SK-N-SH (cell line): ENCODE data around the gene LIPN. TPM values are rescaled to one million over a fixed set of nuclear protein-coding genes. Genes with fewer than 3 reads are reported as not detected.

Experiments used
- CTCF ChIA-PET: fragments of 300-600, 350-600 bp; formaldehyde crosslinking; extraction: SDS; loops from one replicate; lab custom pipeline; 2021; lab: Yijun Ruan, JAX
- POLR2A ChIA-PET: fragments of 350-600 bp; sonication (Branson Sonifier 250); formaldehyde crosslinking; extraction: SDS; loops from one replicate; lab custom pipeline; 2020; ENCODE audit warnings: antibody characterized with exemption, inconsistent platforms; lab: Yijun Ruan, JAX
- DNase-seq: peaks from one replicate; pipeline ENCODE4 v3.0.0; 2012
- H2AFZ ChIP-seq: fragments of 200-600 bp; sonication (generic); 2 replicates; pipeline ENCODE4 v1.8.1; 2016; ENCODE audit warnings: antibody characterized with exemption, mild to moderate bottlenecking, low read depth
- H3F3A ChIP-seq: fragments of 200-600 bp; sonication (generic); replicated peaks from 2 replicates; pipeline ENCODE3; 2016; ENCODE audit warnings: antibody characterized with exemption, mild to moderate bottlenecking; ENCODE audit not compliant: insufficient read depth
- H3K27ac ChIP-seq, 2 experiments: fragments of 200-500 bp in 1 of 2; fragments of 200-600 bp in 1 of 2; sonication (Bioruptor generic) in 1 of 2; sonication (generic), shearing (Covaris generic) in 1 of 2; 2 replicates each; pipeline versions ENCODE4 v1.5.1 to v1.6.1; 2014 to 2016; ENCODE audit warnings: low read depth in 2 of 2, inconsistent platforms in 1 of 2, low read length in 1 of 2, mild to moderate bottlenecking in 1 of 2, mixed read lengths in 1 of 2
- H3K27me3 ChIP-seq: fragments of 200-600 bp; sonication (generic), shearing (Covaris generic); 2 replicates; pipeline ENCODE4 v1.6.1; 2016; ENCODE audit warnings: mixed run types; ENCODE audit not compliant: insufficient read depth
- H3K36me3 ChIP-seq, 2 experiments: fragments of 200-500 bp in 1 of 2; fragments of 200-600 bp in 1 of 2; sonication (Bioruptor generic) in 1 of 2; sonication (generic) in 1 of 2; replicated peaks in 1 of 2; 2 replicates each; pipeline versions ENCODE3 to v1.5.1; 2014 to 2016; ENCODE audit warnings: low read length in 1 of 2, mild to moderate bottlenecking in 1 of 2; ENCODE audit not compliant: insufficient read depth in 2 of 2, control insufficient read depth in 1 of 2
- H3K4me1 ChIP-seq, 2 experiments: fragments of 200-500 bp in 1 of 2; fragments of 200-600 bp in 1 of 2; sonication (Bioruptor generic) in 1 of 2; sonication (generic), shearing (Covaris generic) in 1 of 2; 2 replicates each; pipeline versions ENCODE4 v1.5.1 to v1.6.1; 2014 to 2016; ENCODE audit warnings: low read depth in 1 of 2, low read length in 1 of 2, mixed run types in 1 of 2; ENCODE audit not compliant: insufficient read depth in 2 of 2, control insufficient read depth in 1 of 2
- H3K4me2 ChIP-seq: fragments of 200-600 bp; sonication (generic), shearing (Covaris generic); 2 replicates; pipeline ENCODE4 v1.6.1; 2017; ENCODE audit warnings: mixed run types
- H3K4me3 ChIP-seq, 2 experiments: fragments of 200-500 bp in 1 of 2; fragments of 200-600 bp in 1 of 2; sonication (Bioruptor generic) in 1 of 2; sonication (generic), shearing (Covaris generic) in 1 of 2; 2 replicates each; pipeline versions ENCODE4 v1.5.1 to v1.8.1; 2014 to 2016; ENCODE audit warnings: low read depth in 2 of 2, inconsistent platforms in 1 of 2, low read length in 1 of 2, mild to moderate bottlenecking in 1 of 2, mixed read lengths in 1 of 2, moderate library complexity in 1 of 2
- H3K79me2 ChIP-seq: fragments of 200-600 bp; sonication (generic); 2 replicates; pipeline ENCODE4 v1.8.1; 2017; ENCODE audit warnings: mild to moderate bottlenecking; ENCODE audit not compliant: insufficient read depth
- H3K9ac ChIP-seq: fragments of 200-600 bp; sonication (generic); 2 replicates; pipeline ENCODE4 v1.6.1; 2017; ENCODE audit warnings: mixed run types
- H3K9me2 ChIP-seq: fragments of 200-600 bp; sonication (generic); 2 replicates; pipeline ENCODE4 v1.6.1; 2017; ENCODE audit warnings: mixed run types
- H3K9me3 ChIP-seq: fragments of 200-600 bp; sonication (generic); 2 replicates; pipeline ENCODE4 v1.6.1; 2017; ENCODE audit warnings: mixed run types, mild to moderate bottlenecking, moderate library complexity
- H4K20me1 ChIP-seq: fragments of 200-600 bp; sonication (generic); 2 replicates; pipeline ENCODE4 v1.6.1; 2017; ENCODE audit warnings: mild to moderate bottlenecking, mixed run types; ENCODE audit not compliant: insufficient read depth
- CHD2 ChIP-seq: fragments of 150-350 bp; IDR thresholded peaks from 2 replicates; pipeline ENCODE4 v1.6.1; 2018; ENCODE audit warnings: low read length; ENCODE audit not compliant: partially characterized antibody
- ELF1 ChIP-seq: IDR thresholded peaks from 2 replicates; pipeline ENCODE4 v1.4.0; 2012
- EZH2phosphoT487 ChIP-seq: fragments of 200-600 bp; sonication (generic); IDR thresholded peaks from 2 replicates; pipeline ENCODE4 v1.6.1; 2017; ENCODE audit warnings: low read depth, mixed run types, mild to moderate bottlenecking, antibody characterized with exemption, moderate library complexity, borderline replicate concordance
- GABPA ChIP-seq: IDR thresholded peaks from 2 replicates; pipeline ENCODE4 v1.4.0; 2012; ENCODE audit warnings: low read depth, mild to moderate bottlenecking
- GATA2 ChIP-seq: sonication (generic); formaldehyde crosslinking; IDR thresholded peaks from 2 replicates; pipeline ENCODE4 v1.5.0; 2020; ENCODE audit warnings: mild to moderate bottlenecking, missing genetic modification reagents
- MEF2A ChIP-seq: IDR thresholded peaks from 2 replicates; pipeline ENCODE4 v1.4.0; 2012; ENCODE audit warnings: low read depth, borderline replicate concordance
- MXI1 ChIP-seq: IDR thresholded peaks from 2 replicates; pipeline ENCODE4 v1.6.1; 2012; ENCODE audit warnings: mild to moderate bottlenecking, low read depth, low read length, improper control_type of control experiment
- NRF1 ChIP-seq: IDR thresholded peaks from 2 replicates; pipeline ENCODE4 v1.6.1; 2012; ENCODE audit warnings: low read depth, mild to moderate bottlenecking, low read length
- RCOR1 ChIP-seq: fragments of 150-350 bp; IDR thresholded peaks from 2 replicates; pipeline ENCODE4 v1.6.1; 2017; ENCODE audit warnings: antibody characterized with exemption, low read length
- RFX5 ChIP-seq: IDR thresholded peaks from 2 replicates; pipeline ENCODE4 v1.6.1; 2012; ENCODE audit warnings: mild to moderate bottlenecking, improper control_type of control experiment, low read length
- RXRA ChIP-seq: IDR thresholded peaks from 2 replicates; pipeline ENCODE4 v1.4.0; 2012; ENCODE audit warnings: low read depth, mild to moderate bottlenecking, borderline replicate concordance
- TAF1 ChIP-seq: IDR thresholded peaks from 2 replicates; pipeline ENCODE4 v1.6.1; 2012; ENCODE audit warnings: low read depth, mild to moderate bottlenecking, low read length, moderate library complexity, borderline replicate concordance
- TCF12 ChIP-seq: IDR thresholded peaks from 2 replicates; pipeline ENCODE4 v1.4.0; 2012
- WGBS: methylation state at CpG from one replicate; pipeline ENCODE4 v1.1.6; 2017; ENCODE audit warnings: low lambda C conversion rate; 5-methylcytosine and 5-hydroxymethylcytosine counted together
- polyA plus RNA-seq, 3 experiments: library from polyadenylated mRNA; depleted of rRNA; stranded (reverse); fragments of >200 nt; gene quantifications; 2 replicates each; pipeline ENCODE4 v1.2.3, GENCODE V29; 2012
- TF ChIP-seq, protein P1 (sequence below): IDR thresholded peaks from 2 replicates; pipeline ENCODE4 v1.4.0; 2012; ENCODE audit warnings: low read depth, borderline replicate concordance
- TF ChIP-seq, protein P2 (sequence below): fragments of 150-350 bp; IDR thresholded peaks from 2 replicates; pipeline ENCODE4 v1.6.1; 2016; ENCODE audit warnings: mild to moderate bottlenecking, low read depth, low read length
- TF ChIP-seq, protein P3 (sequence below): fragments of 200-600 bp; sonication (generic); IDR thresholded peaks from 2 replicates; pipeline ENCODE4 v1.6.1; 2017; ENCODE audit warnings: antibody characterized with exemption, mild to moderate bottlenecking, moderate library complexity
- TF ChIP-seq, protein P4 (sequence below): IDR thresholded peaks from 2 replicates; pipeline ENCODE4 v1.6.1; 2012; ENCODE audit warnings: mild to moderate bottlenecking, low read depth, low read length, moderate library complexity
- TF ChIP-seq, protein P5 (sequence below): IDR thresholded peaks from 2 replicates; pipeline ENCODE4; 2012
- TF ChIP-seq, protein P6 (sequence below): fragments of 150-350 bp; IDR thresholded peaks from 2 replicates; pipeline ENCODE4 v1.6.1; 2017; ENCODE audit warnings: antibody characterized with exemption, low read length, low read depth, borderline replicate concordance

LIPN gene
- polyA plus RNA-seq, 1 of the 3 experiments (the other 2 are of a cell fraction) = not detected

DNA sequence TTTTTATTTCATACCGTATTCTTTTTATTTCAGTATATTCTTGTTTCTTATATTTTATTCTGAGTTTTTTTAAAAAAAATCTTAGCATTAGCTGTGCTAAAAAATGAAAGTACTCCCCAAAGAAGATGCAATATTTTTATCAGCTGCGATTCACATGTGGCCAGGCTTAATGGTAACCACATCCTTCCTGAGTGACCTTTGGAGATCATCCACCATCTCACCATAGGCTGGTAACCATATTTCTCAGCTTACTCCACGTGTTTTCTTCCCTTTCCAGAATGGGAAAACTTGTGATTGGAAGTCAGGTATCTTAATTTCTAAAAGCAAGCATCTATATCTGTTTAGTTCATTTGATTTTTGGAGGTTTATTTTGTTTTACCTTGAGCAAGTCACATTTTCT is 23.9 kb downstream of the LIPN start (continued):
- TF ChIP-seq, protein P1, sequence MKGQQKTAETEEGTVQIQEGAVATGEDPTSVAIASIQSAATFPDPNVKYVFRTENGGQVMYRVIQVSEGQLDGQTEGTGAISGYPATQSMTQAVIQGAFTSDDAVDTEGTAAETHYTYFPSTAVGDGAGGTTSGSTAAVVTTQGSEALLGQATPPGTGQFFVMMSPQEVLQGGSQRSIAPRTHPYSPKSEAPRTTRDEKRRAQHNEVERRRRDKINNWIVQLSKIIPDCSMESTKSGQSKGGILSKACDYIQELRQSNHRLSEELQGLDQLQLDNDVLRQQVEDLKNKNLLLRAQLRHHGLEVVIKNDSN = no peak

DNA sequence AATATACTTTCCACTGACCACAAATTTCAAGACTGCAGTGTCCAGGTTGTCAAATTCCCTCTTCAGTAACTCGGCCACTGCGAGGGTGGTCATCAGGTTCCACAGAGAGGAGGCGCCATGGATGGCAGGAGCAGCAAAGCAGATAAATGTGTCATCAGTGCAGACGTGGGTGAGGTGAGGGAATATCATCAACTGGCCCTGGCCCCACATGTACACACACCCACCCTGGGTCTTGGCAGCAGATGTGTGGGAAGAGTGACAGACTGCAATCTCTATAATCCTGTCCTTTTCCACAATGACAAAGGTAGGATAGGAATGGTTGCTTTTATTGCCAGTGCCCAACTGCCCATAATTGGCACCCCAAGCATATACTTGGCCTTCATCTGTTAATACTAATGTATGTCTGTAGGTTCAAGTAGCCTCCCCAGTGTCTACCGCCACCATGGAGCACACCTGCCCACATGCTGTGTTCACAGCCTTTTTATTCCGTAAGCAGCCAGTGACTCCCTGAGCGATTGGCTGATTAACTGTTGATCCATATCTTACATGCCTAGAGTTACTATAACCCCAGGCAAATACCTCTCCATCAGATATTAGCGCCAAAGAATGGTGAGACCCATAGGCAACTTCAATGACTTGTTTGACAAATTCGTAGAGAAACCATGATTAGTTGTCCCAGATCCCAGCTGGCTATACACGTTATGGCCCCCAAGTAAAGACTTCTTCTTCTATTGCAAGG is 26.4 kb downstream of the LIPN start:
- H3K36me3 ChIP-seq = no peaks in the 10 kb centered on the region
- no peak for TF ChIP-seq MEF2A
- no peak for TF ChIP-seq MXI1
- TF ChIP-seq, protein P2, sequence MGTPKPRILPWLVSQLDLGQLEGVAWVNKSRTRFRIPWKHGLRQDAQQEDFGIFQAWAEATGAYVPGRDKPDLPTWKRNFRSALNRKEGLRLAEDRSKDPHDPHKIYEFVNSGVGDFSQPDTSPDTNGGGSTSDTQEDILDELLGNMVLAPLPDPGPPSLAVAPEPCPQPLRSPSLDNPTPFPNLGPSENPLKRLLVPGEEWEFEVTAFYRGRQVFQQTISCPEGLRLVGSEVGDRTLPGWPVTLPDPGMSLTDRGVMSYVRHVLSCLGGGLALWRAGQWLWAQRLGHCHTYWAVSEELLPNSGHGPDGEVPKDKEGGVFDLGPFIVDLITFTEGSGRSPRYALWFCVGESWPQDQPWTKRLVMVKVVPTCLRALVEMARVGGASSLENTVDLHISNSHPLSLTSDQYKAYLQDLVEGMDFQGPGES = no peak
- TF ChIP-seq, protein P3, sequence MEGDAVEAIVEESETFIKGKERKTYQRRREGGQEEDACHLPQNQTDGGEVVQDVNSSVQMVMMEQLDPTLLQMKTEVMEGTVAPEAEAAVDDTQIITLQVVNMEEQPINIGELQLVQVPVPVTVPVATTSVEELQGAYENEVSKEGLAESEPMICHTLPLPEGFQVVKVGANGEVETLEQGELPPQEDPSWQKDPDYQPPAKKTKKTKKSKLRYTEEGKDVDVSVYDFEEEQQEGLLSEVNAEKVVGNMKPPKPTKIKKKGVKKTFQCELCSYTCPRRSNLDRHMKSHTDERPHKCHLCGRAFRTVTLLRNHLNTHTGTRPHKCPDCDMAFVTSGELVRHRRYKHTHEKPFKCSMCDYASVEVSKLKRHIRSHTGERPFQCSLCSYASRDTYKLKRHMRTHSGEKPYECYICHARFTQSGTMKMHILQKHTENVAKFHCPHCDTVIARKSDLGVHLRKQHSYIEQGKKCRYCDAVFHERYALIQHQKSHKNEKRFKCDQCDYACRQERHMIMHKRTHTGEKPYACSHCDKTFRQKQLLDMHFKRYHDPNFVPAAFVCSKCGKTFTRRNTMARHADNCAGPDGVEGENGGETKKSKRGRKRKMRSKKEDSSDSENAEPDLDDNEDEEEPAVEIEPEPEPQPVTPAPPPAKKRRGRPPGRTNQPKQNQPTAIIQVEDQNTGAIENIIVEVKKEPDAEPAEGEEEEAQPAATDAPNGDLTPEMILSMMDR = no peak
- TF ChIP-seq EZH2phosphoT487 = no peak
- TF ChIP-seq TCF12 = no peak
- TF ChIP-seq, protein P4, sequence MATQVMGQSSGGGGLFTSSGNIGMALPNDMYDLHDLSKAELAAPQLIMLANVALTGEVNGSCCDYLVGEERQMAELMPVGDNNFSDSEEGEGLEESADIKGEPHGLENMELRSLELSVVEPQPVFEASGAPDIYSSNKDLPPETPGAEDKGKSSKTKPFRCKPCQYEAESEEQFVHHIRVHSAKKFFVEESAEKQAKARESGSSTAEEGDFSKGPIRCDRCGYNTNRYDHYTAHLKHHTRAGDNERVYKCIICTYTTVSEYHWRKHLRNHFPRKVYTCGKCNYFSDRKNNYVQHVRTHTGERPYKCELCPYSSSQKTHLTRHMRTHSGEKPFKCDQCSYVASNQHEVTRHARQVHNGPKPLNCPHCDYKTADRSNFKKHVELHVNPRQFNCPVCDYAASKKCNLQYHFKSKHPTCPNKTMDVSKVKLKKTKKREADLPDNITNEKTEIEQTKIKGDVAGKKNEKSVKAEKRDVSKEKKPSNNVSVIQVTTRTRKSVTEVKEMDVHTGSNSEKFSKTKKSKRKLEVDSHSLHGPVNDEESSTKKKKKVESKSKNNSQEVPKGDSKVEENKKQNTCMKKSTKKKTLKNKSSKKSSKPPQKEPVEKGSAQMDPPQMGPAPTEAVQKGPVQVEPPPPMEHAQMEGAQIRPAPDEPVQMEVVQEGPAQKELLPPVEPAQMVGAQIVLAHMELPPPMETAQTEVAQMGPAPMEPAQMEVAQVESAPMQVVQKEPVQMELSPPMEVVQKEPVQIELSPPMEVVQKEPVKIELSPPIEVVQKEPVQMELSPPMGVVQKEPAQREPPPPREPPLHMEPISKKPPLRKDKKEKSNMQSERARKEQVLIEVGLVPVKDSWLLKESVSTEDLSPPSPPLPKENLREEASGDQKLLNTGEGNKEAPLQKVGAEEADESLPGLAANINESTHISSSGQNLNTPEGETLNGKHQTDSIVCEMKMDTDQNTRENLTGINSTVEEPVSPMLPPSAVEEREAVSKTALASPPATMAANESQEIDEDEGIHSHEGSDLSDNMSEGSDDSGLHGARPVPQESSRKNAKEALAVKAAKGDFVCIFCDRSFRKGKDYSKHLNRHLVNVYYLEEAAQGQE = no peak
- no peak for TF ChIP-seq RXRA
- TF ChIP-seq TAF1 = no peak
- TF ChIP-seq, protein P5, sequence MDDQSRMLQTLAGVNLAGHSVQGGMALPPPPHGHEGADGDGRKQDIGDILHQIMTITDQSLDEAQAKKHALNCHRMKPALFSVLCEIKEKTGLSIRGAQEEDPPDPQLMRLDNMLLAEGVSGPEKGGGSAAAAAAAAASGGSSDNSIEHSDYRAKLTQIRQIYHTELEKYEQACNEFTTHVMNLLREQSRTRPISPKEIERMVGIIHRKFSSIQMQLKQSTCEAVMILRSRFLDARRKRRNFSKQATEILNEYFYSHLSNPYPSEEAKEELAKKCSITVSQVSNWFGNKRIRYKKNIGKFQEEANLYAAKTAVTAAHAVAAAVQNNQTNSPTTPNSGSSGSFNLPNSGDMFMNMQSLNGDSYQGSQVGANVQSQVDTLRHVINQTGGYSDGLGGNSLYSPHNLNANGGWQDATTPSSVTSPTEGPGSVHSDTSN = no peak
- TF ChIP-seq CHD2 = no peak
- TF ChIP-seq NRF1 = no peak
- TF ChIP-seq GABPA = no peak
- no peak for TF ChIP-seq GATA2
- TF ChIP-seq RCOR1 = no peak
- no peak for TF ChIP-seq ELF1
- no peak for TF ChIP-seq RFX5
- TF ChIP-seq, protein P6, sequence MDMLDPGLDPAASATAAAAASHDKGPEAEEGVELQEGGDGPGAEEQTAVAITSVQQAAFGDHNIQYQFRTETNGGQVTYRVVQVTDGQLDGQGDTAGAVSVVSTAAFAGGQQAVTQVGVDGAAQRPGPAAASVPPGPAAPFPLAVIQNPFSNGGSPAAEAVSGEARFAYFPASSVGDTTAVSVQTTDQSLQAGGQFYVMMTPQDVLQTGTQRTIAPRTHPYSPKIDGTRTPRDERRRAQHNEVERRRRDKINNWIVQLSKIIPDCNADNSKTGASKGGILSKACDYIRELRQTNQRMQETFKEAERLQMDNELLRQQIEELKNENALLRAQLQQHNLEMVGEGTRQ = no peak
- H3F3A ChIP-seq = no peaks in the 10 kb centered on the region
- no peak for DNase-seq
- H3K79me2 ChIP-seq = no peaks in the 10 kb centered on the region
- no peak overlapping the region for H3K4me2 ChIP-seq
- no peaks in the 10 kb centered on the region for H3K27me3 ChIP-seq
- H3K9ac ChIP-seq = no peak overlapping the region
- H2AFZ ChIP-seq = no peak overlapping the region
- H3K4me3 ChIP-seq = no peak overlapping the region
- POLR2A ChIA-PET = no interaction called here
- H3K4me1 ChIP-seq = no peaks in the 10 kb centered on the region
- H3K27ac ChIP-seq = no peak overlapping the region
- H4K20me1 ChIP-seq = no peaks in the 10 kb centered on the region
- WGBS = 85% methylated on average over 10 of the region's 10 CpGs
- CTCF ChIA-PET = no interaction called here
- no peaks in the 10 kb centered on the region for H3K9me3 ChIP-seq
- no peaks in the 10 kb centered on the region for H3K9me2 ChIP-seq
